SH-SY5Y (cell line): ENCODE results near the gene NAT14.

Experiments used
- GATA2 ChIP-seq: IDR thresholded peaks from 2 replicates; pipeline ENCODE4 v1.6.1; 2011; ENCODE audit warnings: mild to moderate bottlenecking, low read depth, low read length
- GATA3 ChIP-seq: IDR thresholded peaks from 2 replicates; pipeline ENCODE4 v1.6.1; 2011; ENCODE audit warnings: low read depth, mild to moderate bottlenecking, low read length, moderate library complexity

GRCh38 chr19:55530996-55531395 lies 46.0 kb downstream of the NAT14 start:
- TF ChIP-seq GATA2 (no peak), GATA3 (no peak)
